Stimulated activated CD8-positive, alpha-beta memory T cell treated with anti-CD3 and anti-CD28 coated beads, Interleukin-7, amount 100 ng/mL, for 48 hours (primary cell): ENCODE measurements around the gene GRM4.

Source experiments
- DNase-seq, 2 donors: peaks; one replicate each; pipeline ENCODE4 v3.0.0-alpha.2; 2020; ENCODE audit warnings: low read depth in 1 of 2; ENCODE audit errors: extremely low read depth in 1 of 2

GRM4 gene

DNA sequence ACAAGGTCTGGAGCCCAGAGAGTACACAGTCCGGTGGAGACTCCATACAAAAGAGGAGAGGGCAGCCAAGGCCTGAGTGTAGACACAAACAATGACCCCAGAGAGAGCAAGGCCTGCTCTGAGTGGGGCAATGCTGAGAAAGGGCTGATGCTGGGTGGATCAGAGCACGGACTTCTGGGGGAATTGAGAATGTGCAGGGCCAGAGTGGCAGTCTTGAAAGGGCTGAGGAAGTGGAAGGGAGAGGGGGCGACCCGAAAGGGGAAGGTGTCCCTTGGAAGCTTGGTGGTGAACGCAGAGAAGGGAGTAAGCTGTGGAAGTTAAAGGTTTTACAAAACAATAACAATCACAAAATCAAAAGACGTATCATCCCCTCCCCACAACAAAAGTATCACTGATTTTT is 12.0 kb upstream of the GRM4 start:
- DNase-seq, result no peak

DNA sequence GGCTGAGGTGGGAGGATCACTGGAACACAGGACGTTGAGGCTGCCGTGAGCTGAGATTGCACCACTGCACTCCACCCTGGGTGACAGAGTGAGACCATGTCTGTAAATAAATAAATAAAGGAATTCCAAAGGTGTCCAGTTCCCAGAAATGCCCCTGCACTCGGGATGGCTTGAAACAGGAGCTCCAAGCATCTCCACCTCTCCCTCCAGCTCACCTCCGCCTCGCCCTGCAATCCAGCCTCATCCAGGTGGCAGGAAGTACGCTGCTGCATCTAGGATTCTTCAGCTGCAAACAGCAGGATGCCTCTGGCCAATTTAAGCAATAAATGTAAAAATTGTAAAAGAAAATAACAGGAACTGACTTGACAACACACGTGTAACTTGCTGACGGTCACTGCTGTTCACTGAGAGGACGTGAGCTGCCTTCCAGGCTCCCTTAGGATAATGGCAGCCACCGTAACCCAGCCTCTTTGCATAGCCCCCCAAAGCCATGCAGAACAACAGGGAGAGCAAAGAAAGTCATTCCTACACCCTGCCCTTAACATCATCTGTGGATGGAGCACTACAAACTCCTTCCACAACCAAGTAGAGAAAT is 11.4 kb upstream of the GRM4 start:
- no peak for DNase-seq

DNA sequence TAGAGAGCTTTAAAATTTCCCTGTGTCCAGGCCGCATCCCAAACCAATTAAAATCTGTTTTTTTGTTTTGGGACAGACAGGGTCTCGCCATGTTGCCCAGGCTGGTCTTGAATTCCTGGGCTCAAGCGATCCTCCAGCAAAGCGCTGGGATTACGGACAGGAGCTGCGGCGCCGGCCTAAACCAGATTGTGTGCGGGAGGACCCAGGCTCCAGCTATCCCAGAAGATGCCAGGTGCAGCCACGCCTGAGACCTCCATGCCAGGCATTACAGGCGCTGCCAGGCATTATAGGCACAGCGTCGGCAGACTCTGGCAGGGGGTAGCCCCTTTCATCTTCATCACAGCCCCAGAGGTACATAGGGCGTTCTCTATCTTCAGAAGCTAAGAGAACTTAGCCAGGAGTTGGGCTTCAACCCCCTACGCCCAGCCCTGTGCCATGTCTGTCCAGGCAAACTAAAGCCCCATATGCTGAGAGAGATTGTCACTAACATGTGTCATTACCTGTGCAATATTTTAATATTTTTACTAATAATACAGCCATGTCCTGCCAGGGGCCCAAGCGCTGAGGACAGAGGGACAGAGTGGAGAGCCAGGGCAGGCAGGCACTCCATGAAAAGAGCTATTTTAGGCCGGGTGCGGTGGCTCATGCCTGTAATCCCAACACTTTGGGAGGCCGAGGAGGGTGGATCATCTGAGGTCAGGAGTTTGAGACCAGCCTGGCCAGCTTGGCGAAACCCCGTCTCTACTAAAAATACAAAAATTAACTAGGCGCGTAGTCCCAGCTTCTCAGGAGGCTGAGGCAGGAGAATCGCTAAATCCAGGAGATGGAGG is 9.8 kb upstream of the GRM4 start:
- DNase-seq, result no peak

DNA sequence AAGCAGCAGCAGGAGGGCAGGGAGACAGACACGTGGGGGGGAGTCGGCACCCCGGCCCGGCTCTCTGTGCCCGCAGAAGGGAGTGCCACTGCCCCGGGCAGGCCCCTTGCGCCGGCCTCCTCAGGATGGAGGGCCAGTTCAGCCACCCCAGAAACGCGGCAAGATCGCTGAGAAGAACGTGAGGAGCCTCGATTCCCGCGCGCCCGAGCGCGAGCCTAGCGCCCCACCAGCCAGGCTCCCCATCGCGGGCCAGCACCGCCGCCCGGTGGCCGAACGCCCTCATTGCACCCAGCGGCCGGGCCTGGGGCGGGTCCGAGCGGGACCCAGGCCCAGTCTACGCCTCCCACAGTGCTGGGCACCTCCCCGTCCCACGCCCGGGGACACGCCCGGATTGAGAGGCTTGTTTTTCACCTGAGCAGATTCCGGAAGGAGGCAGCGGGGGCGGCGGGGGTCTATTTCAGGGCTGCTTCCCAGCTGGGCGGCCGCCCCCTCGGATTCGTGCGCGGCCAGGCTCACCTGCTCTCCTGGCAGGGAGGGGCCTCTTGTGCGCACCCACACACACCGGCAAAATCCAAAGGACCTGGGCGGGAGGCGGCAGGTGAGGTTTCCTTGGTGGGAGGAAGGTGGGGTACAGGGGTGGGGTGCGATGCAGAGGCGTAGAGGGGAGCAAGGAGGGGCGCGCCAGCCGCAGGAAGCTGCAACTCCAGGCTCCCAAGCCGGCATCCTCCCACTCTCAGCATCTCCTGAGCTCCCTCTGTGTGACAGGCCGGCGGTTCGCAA is 9.0 kb upstream of the GRM4 start:
- DNase-seq, result no peak

DNA sequence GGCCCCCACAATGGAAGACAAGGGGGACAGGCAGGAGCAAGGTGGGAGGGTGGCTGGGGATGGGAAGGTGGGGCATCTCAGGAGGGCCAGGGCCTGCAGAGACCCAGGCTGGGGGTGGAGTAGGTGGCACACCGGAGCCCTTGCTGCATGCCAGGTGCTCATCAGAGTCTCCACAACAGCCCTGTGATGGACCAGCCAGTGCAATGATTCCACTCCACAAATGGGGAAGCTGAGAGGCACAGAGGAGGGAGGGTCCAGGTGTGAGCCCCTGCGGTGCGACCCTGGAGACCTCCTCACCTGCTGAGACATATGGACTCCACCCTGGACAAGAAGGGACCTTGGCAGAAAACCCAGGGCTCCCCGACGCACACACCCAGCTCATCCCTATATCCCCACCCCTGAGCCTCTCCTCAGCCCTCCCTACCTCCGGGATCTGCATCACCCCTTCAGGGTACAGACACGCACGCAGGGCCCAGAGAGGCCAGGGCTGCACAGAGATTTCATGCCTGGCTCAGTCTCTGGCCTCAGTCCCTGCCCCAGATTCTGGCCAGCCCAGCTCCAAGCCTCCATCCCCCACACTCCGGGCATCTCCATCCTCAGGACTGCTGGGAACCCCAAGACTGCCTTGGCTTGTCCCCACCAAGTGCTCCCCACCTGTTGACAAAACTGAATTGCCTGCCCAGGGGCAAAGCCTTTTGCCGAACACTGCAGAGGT is 7.1 kb upstream of the GRM4 start:
- DNase-seq, result no peak

DNA sequence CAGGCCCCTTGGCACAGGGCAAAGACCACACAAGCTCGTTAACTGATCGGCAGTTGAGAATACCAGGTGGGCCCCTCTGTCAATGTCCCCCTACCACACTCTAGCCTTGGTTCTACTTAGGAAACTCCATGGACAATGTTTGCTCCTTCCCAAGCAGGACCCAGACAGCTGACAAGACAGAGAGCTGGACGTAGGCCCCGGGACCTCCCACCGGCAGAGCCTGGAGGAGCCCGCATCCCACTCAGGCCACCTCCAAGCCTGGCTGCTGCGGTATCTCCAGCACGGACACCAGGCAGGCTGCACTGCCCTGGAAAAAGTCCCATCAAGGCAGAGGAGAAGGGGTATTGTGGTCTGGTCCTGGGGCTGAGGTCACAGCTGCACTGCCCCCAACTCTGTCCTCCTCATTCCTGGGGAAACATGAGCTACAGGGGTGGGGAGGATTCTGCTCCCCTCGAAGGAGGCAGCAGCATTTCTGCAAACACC is 6.2 kb upstream of the GRM4 start:
- no peak for DNase-seq

DNA sequence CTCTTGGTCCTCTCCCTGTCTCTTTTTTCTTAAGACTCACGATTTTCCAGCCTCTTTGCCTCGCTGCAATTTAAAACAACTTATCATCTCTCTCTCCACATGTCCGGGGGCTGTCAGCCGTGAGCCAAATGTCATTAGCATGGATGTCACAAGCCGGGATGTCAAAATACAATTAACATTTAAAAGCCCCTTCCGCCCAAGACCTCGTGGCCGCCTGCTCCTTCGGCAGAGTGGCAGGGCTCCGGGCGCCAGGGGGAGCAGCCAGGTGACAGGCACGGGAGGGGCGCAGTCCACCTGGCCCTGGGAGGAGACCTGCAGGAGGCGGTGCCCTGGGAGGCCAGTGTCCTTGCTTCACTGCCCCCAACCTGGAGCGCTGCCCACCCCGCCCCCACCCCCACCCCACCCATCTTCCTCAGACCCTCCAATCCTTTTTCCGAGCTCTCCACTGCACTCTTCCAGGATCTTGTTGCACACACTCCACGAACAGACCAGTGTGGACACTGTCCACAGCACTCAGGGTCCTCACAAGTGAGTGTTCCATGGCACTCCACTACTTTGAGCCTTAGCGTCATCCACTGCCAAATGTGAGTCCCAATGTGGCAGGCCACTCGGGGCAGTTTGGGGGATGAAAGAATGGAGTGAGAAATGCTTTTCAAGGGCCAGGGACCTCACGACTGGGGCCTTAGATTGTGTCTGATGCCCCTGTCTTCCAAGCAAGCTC is 5.6 kb upstream of the GRM4 start:
- no peak for DNase-seq

DNA sequence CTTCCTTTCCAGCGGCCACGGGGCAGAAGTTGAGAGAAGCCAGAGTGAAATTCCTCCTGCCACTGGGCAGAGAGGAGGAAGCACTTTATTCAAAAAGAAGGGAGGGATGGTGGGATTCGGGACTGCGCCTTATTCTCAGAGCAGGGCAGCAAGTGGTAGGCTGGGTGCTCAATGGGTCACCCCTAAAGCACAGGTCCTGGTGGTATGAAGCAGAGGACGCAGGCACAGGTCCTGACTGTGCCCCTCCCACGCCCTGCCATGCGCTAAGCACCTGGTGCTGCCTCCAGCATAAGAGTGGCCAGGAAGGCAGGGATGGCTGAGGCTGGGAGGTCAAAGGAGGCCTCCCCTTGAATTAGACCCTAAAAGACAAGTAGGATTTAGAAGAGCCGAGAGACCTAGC is 4.9 kb upstream of the GRM4 start:
- no peak for DNase-seq

DNA sequence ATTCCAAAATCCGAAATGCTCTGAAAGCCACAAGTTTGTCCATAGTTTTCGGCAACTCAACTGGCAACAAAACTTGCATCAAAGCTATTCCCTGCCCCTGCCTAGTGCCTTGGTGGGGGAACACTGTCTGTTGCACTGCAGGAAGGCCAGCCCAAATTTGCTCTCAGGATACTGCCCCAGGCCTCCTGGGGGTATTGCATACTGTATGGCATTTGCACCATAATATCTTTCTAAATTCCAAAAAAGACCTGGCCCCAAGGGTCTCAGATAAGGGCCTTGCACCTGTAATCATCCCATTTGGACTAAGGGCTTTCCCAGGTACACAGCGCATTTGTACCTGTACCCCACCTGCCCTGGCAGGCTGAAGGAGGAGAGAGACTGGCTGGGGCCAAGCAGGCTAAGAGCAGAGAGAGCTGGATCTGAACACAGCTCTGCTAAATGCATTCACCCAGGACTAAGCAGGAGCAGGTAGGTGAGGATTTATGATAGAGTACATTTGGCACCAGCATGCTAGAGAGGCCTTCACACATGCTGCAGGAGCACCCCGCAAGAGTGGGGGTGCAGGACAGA is 4.0 kb upstream of the GRM4 start:
- DNase-seq, result no peak

DNA sequence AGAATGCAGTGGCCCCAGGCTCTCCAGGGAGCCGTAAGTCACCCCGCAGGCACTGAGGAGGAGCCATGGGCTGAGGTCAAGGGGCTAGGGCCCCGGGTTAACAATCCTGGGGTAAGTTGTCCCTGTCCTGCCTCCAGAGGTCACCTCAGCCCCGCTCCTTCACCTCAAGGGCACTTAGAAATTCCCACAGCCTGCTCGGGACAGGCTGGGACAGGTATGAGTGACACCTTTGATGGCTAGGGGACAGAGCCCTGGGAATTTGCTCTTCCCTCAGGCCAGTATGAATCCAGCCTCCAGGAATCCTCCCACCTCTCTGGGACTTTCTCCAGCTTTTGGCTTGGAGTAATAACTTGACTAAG is 3.5 kb upstream of the GRM4 start:
- no peak for DNase-seq

DNA sequence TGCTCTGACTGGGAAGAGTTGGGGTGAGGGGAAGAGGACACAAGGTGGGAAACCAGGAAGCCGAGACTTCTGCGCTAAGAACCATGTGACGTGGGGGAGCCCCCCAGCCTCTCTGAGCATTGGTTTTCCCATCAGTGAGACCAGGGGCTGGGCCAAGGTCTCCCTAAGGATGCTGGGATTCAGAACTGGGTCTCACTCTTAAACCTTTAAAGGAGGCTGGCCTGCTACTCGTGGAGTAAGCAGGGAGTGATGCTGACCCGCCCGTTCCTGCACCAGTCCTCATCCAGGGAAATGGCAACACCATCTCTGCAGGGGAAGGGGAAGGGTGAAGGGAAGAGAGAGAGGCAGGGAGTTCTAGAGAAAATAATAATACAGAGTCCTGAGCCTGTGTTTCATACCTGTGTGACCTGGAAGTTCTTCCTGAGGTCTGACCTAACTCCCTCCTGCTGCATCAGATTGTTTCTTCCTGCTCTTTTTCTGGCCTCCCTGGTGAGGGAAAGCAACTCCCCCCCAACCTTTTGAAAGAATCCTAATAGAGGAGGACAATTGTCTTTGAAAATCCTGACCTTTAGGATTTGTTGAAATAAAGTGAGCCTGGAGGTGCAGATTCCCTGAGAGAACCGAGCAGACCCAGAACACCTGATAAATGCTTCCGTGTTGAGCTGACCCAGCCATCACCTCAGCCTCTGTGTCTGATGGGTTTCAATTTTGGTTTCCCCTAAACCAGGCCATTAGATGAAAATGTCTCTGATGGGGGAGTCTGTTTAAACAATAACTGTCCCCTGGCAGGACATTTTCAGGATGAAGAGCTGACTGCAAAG is 3.0 kb upstream of the GRM4 start:
- DNase-seq, result no peak

DNA sequence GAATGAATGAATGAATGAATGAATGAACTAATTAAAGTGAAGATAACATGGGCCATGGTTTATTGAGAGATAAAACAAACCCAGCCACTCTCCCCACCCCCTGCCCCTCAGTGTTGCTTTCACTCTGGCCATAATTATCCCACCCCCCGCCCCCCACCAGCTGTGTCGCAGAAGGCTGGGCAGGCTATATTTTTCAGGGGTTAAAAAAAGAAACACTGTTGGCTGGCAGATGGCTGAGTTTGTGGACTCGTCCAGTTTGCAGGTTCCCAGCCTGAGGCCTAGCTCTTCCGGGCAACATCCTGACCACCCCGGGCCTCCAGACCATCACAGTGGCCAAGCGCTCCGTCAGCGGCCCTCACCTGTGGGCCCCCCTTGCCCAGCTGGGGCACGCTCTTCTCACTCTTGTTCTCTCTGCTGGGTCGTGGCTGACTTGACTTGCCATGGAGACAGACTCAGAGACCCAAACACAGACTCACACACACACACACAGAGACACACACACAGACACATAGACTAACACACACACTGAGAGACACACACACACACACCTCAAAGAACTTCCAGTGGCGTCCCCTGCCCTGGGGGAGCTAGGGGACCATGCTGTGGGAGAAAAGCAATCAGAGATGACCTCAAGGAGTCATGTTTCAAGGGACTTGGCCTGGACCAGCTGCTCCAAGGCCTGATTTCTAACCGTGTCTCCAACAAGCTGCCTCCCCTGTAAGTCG is 2.2 kb upstream of the GRM4 start:
- DNase-seq, result no peak

DNA sequence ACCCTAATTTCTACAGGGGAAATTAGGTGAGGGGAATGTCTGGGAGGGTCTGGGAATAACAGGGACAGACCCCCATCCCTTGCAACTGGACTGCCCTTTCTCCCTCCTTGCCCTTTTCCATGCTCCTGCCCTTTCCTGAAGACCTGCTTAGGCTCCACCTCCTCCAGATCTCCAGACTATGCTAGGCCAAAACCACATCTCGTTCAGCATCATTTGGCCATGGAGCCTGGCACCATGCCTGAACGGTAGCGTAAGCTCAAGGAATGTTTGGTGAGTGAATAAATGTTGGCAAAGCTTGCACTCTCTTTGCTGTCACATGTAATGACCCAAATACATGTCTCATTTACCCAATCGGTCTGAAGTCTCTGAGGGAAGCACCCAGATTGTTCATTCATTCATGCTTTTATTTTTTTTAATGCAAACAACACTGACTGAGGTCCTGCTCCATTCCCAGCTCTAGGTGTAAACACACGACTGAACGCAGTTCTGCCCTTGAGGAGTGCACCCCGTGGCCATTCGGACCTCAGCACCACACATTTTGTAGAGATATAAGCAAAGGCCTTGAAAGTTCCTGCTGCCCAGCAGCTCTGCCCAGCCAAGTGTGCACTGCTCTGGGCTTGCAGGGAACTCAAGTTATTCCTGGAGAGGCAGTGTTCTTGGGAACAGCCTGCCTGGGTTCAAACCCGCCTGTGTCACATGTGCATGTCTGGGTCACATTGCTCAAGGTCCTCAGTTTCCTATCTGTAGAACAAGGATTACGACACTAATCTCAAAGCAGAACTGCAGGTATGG is 1.1 kb upstream of the GRM4 start:
- no peak for DNase-seq

DNA sequence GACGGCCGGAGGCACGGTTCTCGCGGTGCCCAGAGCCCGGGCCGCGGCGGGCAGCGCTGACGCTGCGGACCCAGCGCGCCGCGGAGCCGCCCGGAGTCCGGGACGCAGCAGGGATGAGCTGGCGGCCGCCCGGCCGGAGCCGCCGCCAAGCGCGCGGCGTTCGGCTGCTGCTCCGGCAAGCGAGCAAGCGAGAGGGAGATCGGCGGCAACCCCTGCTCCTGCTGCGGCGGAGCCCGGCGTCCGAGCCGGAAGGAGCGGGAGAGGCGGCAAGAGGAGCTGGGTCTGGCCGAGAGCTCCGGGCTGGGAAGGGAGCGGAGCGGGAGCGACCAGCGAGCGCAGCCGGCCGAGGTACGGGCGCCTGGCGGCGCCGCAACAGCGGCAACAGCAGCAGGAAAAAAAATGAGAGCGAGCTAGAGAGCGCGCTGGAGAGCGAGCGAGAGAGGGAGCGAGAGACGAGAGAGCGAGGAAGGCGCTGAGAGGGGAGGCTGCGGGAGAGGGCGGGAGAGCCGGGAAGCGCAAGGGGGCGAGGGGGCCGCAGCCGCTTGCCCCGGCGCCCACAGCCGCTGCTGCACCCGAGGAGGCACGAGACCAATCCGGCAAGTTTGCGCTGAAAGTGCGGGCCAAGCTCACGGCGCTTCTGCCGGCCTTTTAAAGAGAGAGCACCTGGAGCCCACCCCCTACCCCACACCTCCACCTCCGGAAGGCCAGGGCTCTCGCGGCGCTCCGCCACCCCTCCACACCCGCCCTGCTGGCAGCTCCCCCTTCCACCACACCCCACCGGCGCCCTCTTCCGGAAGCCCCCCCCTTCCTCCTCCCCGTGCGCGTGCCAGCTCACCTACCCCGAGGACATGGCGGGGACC is 496 bp downstream of the GRM4 start:
- no peak for DNase-seq

DNA sequence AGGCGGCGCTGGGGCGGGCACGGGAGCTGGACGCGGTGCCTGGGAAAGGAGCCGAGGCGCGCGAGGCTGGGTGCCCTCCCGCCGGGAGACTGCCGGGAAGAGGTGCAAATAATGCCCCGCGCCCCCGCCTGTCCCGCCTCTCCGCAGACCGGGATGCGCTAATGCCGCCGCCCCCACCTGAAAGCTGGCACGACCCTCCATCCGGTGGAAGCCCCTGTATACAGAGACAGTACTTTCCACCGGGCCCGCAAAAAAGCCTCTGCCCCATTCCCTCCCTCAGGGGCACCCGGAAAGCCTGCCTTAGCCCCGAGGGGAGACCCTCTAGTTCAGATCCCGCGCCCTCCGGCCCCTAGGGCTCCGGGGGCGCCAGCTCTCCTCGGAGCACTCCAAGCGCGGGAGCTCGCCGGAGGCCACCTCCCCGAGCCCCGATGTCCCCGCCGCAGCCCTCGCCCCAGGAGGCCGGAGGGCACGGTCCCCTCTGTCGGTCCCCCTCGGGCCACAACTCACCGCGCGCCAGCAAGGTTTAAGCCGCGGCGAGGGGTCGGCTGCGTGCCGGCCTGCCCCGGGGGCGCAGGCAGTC is 1.2 kb downstream of the GRM4 start:
- DNase-seq, result no peak

DNA sequence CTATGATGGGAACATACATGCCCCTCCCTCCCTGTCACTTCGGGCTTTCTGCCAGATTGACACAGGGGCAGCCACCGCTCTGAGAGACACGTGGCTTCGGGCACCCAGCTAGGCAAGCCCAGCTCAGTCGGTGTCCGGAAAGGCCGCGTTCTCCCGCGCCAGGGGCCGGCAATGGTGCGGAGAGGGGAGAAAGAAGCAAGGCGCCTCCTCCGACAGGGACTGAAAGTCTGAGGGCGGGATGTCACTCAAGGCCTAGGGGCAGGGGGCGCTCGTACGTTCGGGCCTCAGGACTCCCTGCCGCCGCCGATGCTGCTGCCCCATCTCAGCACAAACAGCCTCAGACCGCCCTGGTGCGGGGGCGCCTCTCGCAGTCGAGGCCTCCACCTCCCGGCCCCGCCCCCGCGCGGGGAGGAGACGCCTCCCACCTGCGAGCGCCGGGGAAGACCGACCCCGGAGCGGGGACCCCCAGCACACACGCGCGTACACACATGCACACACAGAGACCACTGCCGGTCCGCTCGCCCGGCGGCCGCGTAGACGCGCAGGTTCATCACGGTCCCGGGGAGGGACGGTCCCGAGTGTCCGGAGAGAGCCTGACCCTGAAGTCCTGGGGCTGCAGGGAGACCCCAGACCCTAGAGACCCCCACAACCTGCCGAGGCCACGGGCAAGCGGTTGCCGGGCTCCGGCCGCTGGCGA is 1.9 kb downstream of the GRM4 start:
- peak in 1 of 2 donors; percentile 32 for DNase-seq
